ENCODE results near the gene GJB2.

DNA sequence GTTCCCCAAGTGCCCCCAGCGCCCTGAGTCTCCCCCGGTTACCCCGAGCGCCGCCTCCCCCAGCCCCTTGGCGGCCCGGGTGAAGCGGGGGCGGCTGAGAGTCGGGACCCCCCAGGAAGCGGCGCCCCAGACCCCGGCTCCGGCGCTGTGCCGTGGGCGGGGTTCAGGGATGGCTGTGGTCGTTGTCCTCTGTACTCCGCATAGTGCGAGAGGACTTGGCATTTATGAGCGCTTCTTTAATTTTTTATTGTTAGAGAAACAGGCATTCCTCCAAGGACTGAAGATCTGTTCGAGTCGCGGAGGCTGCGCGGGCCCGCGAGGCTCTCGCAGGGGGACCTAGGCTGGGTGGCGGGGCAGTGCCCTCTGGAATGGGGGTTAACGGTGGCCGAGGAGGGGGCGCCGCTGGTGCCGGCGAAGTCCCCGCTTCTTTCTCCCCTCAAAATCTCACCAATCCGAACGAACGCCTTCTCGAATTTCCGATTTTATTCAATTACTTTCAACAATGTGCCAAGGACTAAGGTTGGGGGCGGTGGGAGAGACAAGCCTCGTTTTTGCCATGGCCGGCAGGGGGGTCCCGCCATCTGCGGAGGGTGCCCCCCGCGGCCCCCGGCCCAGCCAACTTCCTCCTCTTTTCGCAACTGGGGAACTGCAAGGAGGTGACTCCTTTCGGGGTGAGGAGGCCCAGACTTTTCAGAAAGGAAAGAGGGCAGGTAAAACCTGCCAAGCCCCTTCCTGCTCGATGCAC lies 596 bp upstream of the GJB2 start:
- TF ChIP-seq CTCF (IDR thresholded peaks at IDR 0.05) (no peak), POLR2AphosphoS5 (IDR thresholded peaks at IDR 0.05) (no peak)

All from prostate gland (tissue), 2 donors.